KG1 (cell line): ENCODE results near the gene TTC23.
"Not testable (repeated sequence)": the region's sequence is repeated elsewhere in the genome, so short reads cannot be mapped to it uniquely, and the experiment has no call there.

Source experiments
- DNase-seq: peaks from one replicate; lab custom pipeline; 2025; lab: John Stamatoyannopoulos, UW

TTC23 gene

DNA sequence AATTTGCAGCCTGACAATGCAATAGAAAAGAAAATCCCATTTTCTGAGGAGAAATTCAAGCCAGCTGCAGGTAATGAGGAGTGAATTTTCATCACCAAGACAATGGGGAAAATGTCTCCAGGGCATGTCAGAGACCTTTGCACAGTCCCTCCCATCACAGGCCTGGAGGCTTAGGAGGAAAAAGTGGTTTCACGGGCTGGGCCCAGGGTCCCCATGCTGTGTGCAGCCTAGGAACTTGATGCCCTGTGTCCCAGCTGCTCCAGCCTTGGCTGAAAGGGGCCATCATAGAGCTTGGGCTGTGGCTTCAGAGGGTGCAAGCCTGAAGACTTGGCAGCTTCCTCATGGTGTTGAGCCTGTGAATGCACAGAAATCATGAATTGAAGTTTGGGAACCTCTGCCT is 57.2 kb downstream of the TTC23 start:
- not testable (repeated sequence) for DNase-seq

DNA sequence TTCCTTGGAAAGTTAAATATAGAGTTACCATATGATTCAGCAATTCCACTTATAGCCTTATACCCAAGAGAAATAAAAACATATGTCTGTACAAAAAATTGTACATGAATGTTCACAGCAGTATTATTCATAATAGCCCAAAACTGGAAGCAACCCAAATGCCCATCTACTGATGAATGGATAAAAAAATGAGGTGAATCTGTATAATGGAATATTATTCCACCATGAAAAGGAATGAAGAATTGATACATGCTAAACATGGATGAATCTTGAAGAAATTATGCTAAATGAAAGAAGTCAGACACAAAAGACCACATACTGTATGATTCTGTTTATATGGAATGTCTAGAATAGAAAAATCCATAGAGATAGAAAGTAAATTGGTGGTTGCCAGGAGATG is 61.4 kb downstream of the TTC23 start:
- no peak for DNase-seq

DNA sequence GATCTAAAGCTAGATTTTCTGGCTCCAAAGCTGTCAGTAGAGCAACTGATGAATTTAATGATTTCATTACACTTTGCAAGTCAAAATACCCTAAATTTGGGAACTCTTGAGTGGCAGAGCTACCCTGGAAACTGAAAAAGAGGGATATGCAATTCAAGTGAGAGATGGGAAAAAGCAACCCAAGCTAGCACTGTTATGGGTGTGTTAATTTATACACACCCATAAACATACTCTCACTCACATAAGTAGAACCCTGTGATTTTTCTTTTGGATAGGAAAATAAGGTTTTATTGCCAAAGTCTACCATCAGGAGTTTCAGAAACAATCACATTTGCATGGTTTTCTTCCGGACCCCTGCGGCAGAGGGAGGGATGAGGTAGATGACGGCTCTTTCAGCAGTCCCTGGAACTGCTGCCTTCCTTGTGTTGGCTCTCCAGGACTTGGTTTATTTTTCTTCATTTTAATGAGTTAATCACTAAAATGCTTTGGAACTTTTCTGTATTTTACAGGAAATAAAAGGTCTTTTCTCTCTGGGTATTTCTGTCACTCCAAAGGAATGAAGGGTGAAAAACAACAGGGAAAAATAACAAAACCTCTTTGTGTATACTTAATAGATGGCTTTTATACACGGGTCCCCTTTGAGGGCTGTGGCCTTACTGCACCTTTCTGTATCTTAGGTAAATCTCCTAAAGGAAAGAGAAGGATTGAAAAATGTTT is 63.8 kb downstream of the TTC23 start:
- DNase-seq: no peak

DNA sequence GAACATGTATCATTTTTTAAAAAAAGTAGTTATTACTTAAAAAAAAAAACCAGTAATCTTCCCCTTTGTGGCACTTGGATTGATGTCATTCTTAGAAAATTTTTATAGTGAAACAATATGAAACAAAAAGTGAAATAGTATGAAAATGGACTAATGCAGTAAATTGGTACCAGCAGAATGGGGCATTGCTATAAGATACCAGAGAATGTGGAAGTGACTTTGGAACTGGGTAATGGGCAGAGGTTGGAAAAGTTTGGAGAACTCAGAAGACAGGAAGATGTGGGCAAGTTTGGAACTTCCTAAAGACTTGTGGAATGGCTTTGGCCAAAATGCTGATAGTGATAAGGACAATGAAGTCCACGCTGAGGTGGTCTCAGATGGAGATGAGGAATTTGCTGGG is 66.6 kb downstream of the TTC23 start:
- DNase-seq: no peak

DNA sequence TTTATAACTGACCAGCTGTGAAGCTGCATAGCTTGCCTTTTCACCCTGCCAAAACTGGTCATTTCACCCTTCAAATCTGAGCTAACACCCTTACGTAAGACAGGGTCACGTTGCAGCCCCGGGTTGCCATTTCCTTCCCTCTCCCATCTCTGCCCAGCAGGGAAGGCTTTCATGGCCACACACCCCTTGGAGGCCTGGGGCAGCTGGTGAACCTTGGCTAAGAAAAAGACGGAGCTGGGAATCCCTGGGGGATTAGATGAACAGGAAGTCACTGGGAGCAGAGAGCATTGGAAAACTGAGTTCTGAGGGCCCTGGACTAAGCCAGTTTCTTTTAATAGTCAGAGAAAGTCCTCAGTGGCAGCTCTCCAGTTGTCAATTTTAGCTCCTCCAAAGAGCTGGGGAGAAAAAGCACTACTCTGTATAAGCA is 67.8 kb downstream of the TTC23 start:
- DNase-seq: no peak

DNA sequence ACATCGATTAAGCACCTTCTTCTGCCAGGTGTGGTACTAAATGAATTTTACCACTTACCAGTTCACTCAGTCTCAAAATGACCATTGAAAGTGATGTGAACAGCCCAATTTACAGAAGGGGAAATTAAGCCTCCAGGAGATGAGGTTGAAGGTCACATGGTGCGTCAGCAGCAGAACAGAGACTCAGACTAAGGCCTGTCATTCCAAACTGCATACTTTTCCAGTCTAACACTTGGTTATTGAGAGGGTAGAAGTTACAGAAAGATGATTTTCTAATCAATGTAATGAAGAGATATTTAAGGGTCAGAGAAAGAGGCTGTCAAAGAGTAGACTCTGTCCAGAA is 68.4 kb downstream of the TTC23 start:
- DNase-seq: no peak

DNA sequence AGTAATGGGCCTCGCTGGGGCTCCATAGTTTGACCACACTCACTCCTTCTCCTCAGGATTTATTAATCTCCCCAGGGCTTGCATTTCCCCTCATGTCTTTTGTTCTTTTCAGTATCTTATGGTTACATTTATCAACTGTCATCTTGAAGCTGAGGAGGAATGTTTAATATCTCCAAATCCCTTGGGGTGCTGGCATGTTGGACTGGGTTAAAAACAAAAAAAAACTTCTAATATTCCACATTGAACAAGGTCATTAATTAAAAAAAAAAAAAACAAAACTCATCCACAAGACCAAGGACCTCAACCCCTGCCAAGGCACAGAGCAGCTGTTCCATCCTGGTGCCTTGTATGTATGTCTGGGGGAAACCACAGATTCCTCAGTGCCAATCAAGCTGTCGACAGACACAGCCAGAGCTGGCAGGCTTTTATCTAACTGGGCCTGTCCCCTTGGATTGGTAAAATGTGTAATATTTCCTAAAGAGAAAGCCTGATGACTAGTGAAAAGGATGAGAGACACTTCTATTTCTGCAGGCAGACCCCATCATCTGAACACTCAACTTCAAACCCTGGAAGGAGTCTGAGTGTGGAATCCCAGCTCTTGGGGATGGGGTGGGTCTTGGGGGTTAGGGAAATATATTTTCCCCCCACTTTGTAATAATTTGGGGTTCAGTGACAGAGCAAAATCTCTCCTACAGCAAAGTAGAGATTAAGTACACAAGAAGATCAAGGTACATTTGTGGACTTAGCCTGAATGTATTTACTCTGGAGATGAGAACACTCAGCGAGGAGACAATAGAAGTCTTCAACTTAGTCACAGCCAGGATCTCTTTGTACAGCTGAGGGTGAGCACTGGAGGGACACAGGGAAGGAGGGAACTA is 69.1 kb downstream of the TTC23 start:
- no peak for DNase-seq

DNA sequence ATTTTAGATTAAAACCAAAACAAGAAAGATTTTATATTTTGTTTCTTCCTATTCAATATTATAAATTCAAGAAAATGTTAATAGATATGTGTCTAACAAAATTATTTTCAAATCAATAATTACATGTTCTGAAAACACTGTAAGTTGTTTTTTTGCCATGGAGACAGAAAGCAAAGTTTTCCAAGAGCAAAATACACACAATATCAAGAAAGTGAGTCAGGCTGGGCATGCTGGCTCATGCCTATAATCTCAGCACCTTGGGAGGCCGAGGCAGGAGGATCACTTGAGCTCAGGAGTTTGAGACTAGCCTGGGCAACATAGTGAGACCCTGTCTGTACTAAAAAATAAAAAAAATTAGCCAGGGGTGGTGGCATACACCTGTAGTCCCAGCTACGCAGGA is 71.7 kb downstream of the TTC23 start:
- no peak for DNase-seq

DNA sequence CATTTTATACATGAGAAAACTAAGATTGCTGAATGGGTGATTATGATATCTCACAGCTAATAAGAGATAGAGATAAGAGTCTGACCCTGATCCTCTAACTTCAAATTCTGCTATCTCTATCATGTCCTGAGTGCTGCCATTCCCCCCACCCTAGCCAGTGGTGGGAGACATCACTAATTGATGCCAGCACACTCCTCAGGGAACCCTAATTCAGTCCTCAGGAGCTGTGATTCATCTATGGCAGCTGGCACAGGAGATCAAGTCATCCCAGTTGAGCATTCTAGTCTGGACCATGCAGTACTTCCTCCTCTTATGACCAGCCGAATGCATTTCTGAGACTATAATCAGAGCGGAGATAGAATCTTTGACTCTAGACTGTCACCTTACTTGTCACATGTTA is 72.6 kb downstream of the TTC23 start:
- DNase-seq: no peak

DNA sequence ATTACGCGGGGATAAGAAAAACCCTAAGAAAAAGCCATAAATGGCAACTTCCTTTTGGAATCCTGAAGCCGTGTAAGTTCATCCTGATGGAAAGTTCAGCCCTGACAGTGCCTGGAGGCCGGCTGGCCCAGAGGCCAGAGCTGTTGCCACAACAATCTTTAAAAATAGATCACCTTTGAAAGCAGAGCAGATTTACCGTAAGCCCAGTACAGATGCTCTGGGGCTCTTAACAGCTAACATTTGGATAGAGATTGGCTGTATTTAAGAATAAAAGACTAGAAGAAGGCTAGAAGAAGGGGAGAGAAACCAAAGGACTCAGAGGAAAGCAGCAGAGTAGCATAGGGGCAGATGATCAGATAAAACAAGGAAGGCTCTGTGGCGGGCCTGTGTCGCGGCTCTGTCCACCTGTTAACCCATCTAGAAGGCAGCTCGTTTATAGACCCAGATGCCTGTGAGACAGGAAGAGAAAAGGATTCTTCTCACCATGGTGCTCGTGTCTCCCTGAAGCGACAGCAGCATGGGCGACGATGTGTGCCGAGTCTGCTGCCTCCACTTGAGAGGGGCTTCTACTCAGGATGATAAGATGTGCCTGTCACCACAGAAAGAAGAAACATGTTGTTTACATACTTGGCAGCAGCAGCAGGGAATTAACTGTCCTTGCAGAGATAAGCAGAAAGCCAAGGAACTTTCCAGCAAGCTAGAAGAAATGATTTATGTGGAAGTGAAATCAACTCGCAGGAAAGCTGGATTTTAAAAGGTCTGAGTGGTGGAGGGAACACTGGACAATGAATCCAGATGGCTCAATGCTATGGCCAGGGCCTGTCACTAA is 74.6 kb downstream of the TTC23 start:
- DNase-seq: no peak

DNA sequence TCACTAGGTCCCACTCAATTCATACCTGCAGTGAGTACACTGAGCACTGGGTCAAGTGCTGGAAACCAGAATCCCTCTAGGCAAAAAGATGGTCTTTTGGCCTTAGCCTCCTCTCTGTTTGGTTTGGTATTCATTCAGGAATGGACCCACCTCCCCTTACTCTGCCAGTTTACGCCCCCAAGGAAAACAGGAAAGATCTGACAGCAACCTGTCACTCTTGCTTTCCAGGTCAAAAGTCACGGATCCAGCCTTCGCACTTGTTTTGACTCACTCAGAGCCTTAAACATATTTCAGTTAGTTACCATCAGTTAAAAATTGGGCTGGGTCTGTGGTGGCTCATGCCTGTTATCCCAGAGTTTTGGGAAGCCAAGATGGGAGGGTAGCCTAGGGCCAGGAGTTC is 76.4 kb downstream of the TTC23 start:
- no peak for DNase-seq

DNA sequence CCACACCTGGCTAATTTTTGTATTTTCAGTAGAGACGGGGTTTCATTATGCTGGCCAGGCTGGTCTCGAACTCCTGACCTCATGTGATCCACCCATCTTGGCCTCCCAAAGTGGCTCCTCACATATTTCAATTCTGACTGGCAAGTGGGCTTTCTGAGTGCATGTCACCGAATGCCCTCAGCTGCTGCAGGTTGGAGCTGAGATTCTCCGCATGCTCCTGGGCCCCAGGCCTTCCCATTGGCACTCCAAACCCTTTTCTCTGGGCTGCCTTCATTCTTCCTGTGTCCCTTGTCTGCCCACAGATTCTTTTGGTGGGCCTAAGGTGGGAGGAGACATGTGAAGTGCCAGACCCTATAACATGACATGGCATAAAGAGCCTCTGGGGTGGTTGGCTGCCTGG is 77.2 kb downstream of the TTC23 start:
- DNase-seq: no peak

DNA sequence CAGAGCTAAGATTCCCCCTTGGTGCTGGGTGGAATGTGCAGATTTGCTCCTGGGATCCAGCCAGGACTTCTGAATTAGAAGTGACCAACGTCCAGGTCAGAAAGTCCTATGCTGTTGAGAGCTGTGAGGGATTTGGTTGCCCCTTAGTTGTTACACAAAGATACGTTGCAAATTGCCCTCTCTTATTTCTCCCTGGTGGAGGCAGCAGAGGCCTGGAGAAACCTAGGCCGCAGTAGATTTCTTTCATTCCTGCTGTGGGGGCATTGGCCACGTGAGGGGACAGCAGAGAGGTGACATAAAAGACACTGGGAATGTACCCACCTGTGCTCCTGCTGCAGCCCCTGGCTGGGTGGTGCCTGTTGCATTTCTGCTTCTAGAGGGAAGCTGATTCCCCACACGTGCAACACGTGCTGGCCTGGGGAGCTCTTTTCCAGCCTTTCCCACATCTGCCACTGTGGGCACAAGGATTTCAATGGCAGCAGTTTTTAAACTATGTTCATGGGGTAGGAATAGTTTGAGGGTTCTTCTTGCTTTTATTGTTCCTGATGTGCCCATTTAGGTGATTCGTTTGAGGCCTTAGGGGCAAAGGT is 78.8 kb downstream of the TTC23 start:
- DNase-seq: no peak

DNA sequence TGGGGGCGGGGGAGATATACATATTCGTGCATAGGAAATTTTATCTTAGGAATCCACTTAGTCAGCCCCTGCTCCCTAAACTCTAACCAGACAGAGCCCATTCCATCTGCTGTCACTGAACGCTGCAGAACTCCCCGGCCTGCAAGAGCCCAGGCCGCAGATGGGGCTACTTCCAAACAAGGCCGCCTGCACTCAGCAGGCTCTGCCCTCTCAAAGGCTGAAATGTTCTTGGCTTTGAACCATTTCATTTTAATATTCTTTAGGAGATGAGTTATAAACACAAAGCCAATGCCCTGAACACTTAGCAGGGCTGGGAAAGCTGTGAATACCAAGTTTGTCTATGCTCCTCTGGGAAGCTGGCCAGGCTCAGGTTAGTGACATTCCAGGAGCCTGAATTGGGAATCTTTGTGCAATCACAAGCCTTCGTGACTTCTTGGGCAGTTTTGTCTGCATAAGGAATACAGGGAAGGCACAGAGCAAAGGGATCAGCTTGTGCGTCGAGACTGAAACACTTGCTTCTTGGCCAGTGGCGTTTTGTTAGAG is 79.5 kb downstream of the TTC23 start:
- DNase-seq: no peak

DNA sequence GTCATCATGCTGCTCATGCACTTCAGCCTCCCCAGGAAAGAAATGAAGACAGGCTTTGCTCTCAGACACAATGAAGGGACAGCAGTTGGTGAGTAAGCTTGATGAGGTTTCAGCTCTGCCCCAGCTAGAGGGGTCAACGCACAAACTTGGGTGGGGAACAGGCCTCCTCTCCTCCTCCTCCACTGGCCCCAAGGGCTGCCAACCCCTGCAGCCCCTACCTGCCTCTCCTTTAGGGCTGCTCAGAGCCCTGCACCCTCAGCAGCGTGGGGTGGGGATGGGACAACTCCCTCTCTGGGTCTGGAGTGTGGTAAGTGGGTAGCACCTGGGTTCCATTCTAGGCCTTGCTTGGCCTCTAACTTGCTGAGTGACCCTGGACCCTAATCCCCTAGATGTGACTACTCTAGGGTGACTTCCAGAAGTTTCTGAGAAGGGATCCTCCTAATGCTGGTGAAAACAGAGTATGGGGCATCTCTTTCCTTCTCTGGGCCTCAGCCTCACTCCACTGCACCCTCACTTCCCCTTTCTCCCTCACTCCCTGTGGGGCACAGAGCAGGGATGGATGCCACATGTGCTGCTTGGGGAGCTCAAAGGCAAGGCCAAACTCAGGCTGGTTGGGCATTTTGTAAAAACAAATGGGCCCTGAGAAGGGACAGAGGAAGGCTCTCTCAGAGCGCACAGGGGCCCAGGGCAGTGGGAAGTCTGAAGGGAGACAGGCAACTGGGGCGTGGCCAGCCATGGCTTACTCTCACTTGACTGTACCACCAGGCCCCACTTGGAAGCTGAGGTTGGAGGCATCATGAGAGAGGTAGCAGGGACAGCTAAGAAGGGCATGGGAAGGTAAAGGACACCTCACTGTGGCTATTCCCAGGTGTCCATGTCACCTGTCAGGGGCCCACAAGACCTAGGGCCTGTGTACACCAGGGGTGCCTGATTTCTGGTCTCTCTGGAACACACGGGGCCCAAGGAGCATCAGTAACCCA is 80.5 kb downstream of the TTC23 start:
- no peak for DNase-seq

DNA sequence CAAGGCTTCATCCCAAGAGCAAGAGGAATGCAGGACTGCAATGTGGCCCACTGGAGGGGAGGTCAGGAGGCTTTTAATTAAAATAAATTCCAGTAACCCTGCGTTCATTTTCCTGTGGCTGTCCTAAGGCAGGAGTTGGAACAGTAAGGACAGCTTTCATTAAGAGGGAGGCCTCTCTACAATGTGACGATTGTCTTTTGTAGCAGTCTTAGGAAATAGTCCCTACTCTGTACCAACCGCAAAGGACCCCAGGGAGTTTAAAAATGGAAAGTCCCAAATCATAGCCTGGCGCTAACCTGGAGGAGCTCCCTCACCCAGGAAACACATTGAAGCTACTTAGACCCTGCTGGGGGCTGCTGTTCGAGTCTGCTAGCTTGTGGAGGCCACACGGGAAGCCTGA is 81.7 kb downstream of the TTC23 start:
- DNase-seq: no peak

DNA sequence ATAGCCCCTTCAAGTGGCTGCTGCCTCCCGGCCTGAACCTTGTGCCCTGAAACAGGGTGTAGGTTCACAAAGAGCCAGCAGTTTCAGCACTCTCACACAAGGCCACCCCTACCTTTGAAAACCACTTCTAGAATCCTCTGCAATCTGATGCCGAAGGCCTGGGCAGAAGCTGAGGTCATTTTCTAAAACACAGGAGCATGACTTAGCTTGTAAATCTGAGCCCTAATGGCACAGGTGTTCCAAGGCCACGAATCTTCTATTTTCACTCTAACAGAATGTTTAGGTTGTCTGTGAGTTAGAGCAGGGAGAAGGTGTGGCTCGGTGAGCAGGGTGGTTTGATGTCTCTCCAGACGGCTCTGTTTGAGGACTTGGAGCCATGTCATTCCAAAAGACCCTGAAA is 82.2 kb downstream of the TTC23 start:
- DNase-seq: no peak

DNA sequence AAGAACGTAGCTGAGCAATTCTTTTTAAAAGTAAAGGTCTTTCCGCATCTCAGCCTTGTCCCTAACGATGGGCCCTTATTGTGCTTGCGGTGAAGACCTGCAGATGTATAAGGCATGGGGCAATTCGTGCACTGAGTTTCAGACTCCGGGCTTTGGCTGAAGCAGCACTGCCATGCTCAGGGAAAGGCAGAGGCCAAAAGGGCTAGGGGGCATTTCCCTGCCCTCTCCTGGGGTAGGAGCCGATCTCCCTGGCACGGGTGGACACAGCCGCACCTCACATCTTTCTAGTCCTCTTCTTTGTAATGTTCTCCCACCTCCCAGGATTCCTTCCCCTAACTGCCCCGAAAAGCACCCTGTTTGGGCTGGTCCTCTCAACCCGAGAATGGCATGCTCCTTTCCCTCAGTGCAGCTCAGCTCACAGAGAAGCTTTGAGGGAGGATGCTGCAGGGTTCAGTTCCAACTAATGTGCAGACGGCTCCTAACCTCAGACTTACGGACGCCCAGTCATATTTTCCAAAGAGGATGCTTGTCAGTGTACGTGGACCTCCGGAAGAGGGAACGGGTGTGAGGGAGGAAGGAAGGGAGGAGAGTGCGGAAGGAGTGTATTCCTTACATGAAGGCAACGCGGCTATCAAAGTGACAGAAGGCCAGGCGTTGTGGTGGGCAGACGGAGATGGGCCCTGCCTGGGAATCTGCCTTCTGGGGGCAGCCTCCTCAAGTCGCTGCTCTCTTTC is 83.3 kb downstream of the TTC23 start:
- DNase-seq: no peak

DNA sequence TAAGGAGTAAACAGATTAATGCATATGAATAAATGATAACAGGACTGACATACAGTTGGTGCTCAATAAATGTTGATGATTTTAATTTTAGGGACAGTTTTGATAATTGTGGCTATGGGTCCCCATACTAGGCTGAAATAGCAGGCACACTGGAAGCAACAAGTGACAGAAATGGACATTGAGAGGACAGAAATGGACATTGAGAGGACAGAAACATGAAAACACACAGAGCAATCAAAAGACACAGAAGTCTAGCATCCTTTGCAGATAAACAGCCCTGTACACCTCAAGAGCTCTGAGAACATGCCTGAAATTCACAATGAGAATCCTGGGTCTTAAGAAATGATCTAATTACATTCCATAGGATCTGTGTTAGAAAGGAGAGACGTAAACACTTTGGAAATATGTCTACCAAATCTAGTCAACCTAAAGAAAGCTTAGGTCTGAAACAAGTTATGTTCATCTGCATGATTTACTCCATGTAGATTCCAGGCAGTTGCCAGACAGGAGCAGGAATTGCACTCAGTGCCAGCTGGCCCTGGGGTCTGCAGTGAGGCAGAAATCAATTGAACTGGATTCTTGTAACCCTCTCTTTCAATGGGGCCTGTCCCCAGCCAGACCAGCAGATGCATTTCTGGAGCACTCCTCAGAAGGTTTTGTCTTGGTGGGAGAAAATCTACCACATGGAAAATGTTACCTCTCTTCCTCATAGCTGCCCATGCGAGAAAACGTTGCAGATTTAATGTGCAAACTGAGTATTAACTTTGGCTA is 84.2 kb downstream of the TTC23 start:
- no peak for DNase-seq
